Adrenal gland (tissue), 12 donors: ENCODE results near the gene SLC25A44. TPM values are rescaled to one million over a fixed set of nuclear protein-coding genes. Genes with fewer than 3 reads are reported as not detected.

Source experiments
- DNase-seq, 7 donors: peaks; one replicate each; pipeline ENCODE4 v3.0.0-alpha.2; 2019 to 2020
- H3K27ac ChIP-seq, 5 donors: fragments of 200-600 bp; sonication (generic) in 4 of 5; 1 replicate in 3 of 5; 2 replicates in 2 of 5; pipeline versions ENCODE4 v1.5.1 to v1.8.0; 2016 to 2020; ENCODE audit warnings: mild to moderate bottlenecking in 1 of 5
- H3K27me3 ChIP-seq: fragments of 200-600 bp; 2 replicates; pipeline ENCODE4 v1.8.0; 2021
- H3K36me3 ChIP-seq, 2 donors: fragments of 200-600 bp; replicated peaks in 1 of 2; 1 replicate in 1 of 2; 2 replicates in 1 of 2; pipeline versions ENCODE4 v1.5.1 to v1.8.0; 2018 to 2022
- H3K4me1 ChIP-seq, 2 donors: fragments of 200-600 bp; replicated peaks in 1 of 2; 1 replicate in 1 of 2; 2 replicates in 1 of 2; pipeline versions ENCODE4 v1.5.1 to v1.8.0; 2018 to 2021
- H3K4me3 ChIP-seq, 4 donors: fragments of 200-600 bp; sonication (generic) in 3 of 4; one replicate each; pipeline ENCODE4 v1.5.1; 2016 to 2018
- H3K9me3 ChIP-seq, 3 donors: fragments of 200-600 bp; sonication (generic) in 1 of 3; replicated peaks in 1 of 3; 1 replicate in 2 of 3; 2 replicates in 1 of 3; pipeline versions ENCODE4 v1.5.1 to v1.8.0; 2016 to 2021
- CTCF ChIP-seq, 6 experiments: fragments of 450-650 bp in 4 of 6; fragments of 200-600 bp in 2 of 6; sonication (generic) in 1 of 6; IDR thresholded peaks; 1 replicate in 5 of 6; 2 replicates in 1 of 6; pipeline versions ENCODE4 v1.5.1 to v1.8.0; 2016 to 2021; ENCODE audit warnings: antibody characterized with exemption in 6 of 6, mild to moderate bottlenecking in 2 of 6, moderate library complexity in 1 of 6
- POLR2A ChIP-seq, 2 donors: fragments of 450-650 bp; IDR thresholded peaks; one replicate each; pipeline ENCODE4 v1.6.1; 2017; ENCODE audit warnings: antibody characterized with exemption in 2 of 2, mild to moderate bottlenecking in 2 of 2, moderate library complexity in 1 of 2
- WGBS, 4 donors: extraction: QIAGEN DNeasy Blood & Tissue Kit in 2 of 4; methylation state at CpG; one replicate each; pipeline versions ENCODE4 v1.1.5 to v1.1.7; 2013 to 2017; 5-methylcytosine and 5-hydroxymethylcytosine counted together
- intact Hi-C, 2 donors: fragments of 100-400 bp; cut with DNase I; formaldehyde crosslinking; loops; one replicate each; pipeline versions ENCODE4 v1.14.1 to v1.15.0; 2022 to 2023
- polyA plus RNA-seq, 3 donors: library from polyadenylated mRNA; stranded (reverse); fragments of 200-250 nt in 2 of 3; fragments of 350-450 nt in 1 of 3; fragmentation: Illumina TruSeq in 1 of 3; extraction: RNeasy Lipid Tissue Mini Kit (QIAGEN cat#74804) in 1 of 3; gene quantifications; one replicate each; pipeline ENCODE4 v1.2.3, GENCODE V29; 2013 to 2014
- total RNA-seq, 9 donors: library from RNA; depleted of rRNA in 4 of 9; stranded (reverse); fragments of >200 nt in 4 of 9; fragments of 120-200 nt in 1 of 9; fragmentation: NEBNext Ultra II Directional in 1 of 9; extraction: Animal tissue kit (Norgen Biotek cat#: 25700) in 1 of 9; gene quantifications; one replicate each; pipeline versions ENCODE4 v1.1.0 to v1.2.4, GENCODE V29; 2013 to 2023
- donor health status: healthy with polysubstance abuse.
- donor health status: Bipolar disorder and iron deficiency.
- donor health status: DM: yes; HTN: yes; CAD: no.
- donor health status: DM: no; HTN: no; CAD: no.
- donor health status: DM: no; HTN: no; CAD: no.
- donor health status: DM: yes; HTN: yes; CAD: no.

The SLC25A44 gene
- total and polyA plus RNA-seq, 12 donors, result 7.0 to 33.7 (median 16.2) TPM

DNA sequence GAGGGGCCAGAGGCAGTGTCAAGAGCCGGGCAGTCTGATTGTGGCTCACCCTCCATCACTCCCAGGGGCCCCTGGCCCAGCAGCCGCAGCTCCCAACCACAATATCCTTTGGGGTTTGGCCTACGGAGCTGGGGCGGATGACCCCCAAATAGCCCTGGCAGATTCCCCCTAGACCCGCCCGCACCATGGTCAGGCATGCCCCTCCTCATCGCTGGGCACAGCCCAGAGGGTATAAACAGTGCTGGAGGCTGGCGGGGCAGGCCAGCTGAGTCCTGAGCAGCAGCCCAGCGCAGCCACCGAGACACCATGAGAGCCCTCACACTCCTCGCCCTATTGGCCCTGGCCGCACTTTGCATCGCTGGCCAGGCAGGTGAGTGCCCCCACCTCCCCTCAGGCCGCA is 48.0 kb downstream of the SLC25A44 start, which contains the start of gene BGLAP:
BGLAP (plus strand) TSS at position 259 of the 400 bp plus-strand sequence; CDS start at position 307, 48 bp downstream.
- 74 to 88% (median 85%) methylated on average over 3 to 14 of the region's 14 CpGs for WGBS, 4 donors
- H3K4me1 ChIP-seq, result peaks cover 0 to 12% of the 10 kb centered on the region in 2 donors
- H3K27ac ChIP-seq, result no peak within 1 kb of the TSS
- no peak for DNase-seq
- H3K4me3 ChIP-seq, result no peak within 1 kb of the TSS
- no peak for TF ChIP-seq CTCF (IDR thresholded peaks at IDR 0.05)
- TF ChIP-seq POLR2A (IDR thresholded peaks at IDR 0.05), result no peak
- H3K27me3 ChIP-seq, result no peaks in the 10 kb centered on the region
- H3K36me3 ChIP-seq, result peaks cover 0 to 34% of the 10 kb centered on the region in 2 donors
- intact Hi-C loops, result no loop called here
- no peaks in the 10 kb centered on the region for H3K9me3 ChIP-seq

DNA sequence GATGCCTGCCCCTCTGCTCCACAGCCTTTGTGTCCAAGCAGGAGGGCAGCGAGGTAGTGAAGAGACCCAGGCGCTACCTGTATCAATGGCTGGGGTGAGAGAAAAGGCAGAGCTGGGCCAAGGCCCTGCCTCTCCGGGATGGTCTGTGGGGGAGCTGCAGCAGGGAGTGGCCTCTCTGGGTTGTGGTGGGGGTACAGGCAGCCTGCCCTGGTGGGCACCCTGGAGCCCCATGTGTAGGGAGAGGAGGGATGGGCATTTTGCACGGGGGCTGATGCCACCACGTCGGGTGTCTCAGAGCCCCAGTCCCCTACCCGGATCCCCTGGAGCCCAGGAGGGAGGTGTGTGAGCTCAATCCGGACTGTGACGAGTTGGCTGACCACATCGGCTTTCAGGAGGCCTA is 48.8 kb downstream of the SLC25A44 start:
- no peaks in the 10 kb centered on the region for H3K27me3 ChIP-seq
- no peak overlapping the region for H3K27ac ChIP-seq
- TF ChIP-seq CTCF (IDR thresholded peaks at IDR 0.05) (no peak), POLR2A (IDR thresholded peaks at IDR 0.05) (no peak)
- intact Hi-C loops, result no loop called here
- H3K36me3 ChIP-seq, result peaks cover 0 to 26% of the 10 kb centered on the region in 2 donors
- no peak for DNase-seq
- H3K9me3 ChIP-seq, result no peaks in the 10 kb centered on the region
- H3K4me3 ChIP-seq, result no peak overlapping the region
- WGBS, 4 donors, result 77 to 100% (median 86%) methylated on average over 2 to 10 of the region's 10 CpGs
- H3K4me1 ChIP-seq, result peaks cover 0 to 12% of the 10 kb centered on the region in 2 donors

DNA sequence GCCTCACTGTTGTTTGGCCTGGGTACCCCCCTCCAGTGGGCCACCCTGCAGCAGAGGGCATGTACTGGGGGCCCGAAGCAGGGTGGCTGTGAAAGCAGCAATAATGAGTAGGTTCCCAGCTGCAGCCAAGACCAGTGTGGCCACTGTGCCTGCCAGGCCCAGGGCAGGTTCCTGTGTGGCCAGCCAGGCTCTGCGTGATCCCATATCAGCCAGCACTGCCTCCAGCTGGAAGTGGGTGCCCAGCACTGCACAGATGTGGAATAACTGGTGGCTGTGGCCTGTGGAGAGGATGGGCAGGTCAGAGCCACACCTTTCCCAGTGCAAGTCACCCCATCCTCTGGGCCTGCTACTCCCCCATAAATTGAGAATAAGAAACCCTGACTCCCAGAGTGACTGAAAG is 50.2 kb downstream of the SLC25A44 start:
- H3K9me3 ChIP-seq, result no peaks in the 10 kb centered on the region
- no peak overlapping the region for H3K27ac ChIP-seq
- H3K36me3 ChIP-seq, result peaks cover 0 to 13% of the 10 kb centered on the region in 2 donors
- H3K4me3 ChIP-seq, result no peak overlapping the region
- intact Hi-C loops, result no loop called here
- 75 to 100% (median 83%) methylated on average over 1 to 2 of the region's 2 CpGs; no CpG with 5 or more reads in 1 of the 4 donors for WGBS, 4 donors
- DNase-seq, result no peak
- TF ChIP-seq POLR2A (IDR thresholded peaks at IDR 0.05), result no peak
- no peak for TF ChIP-seq CTCF (IDR thresholded peaks at IDR 0.05)
- peaks cover 0 to 12% of the 10 kb centered on the region in 2 donors for H3K4me1 ChIP-seq
- no peaks in the 10 kb centered on the region for H3K27me3 ChIP-seq

GRCh38 chr1:156244712-156245111 is 50.8 kb downstream of the SLC25A44 start:
- intact Hi-C loops, result no loop called here
- no peaks in the 10 kb centered on the region for H3K9me3 ChIP-seq

More at GRCh38 chr1:156244712-156245111, 50.8 kb downstream of the SLC25A44 start:
- peaks cover 0 to 12% of the 10 kb centered on the region in 2 donors for H3K36me3 ChIP-seq
- H3K4me1 ChIP-seq, result peaks cover 0 to 12% of the 10 kb centered on the region in 2 donors
- H3K27ac ChIP-seq, result no peak overlapping the region
- no peak overlapping the region for H3K4me3 ChIP-seq
- WGBS, 4 donors, result 80 to 90% (median 86%) methylated on average over 16 to 17 of the region's 17 CpGs
- TF ChIP-seq CTCF (IDR thresholded peaks at IDR 0.05), result no peak
- no peak for TF ChIP-seq POLR2A (IDR thresholded peaks at IDR 0.05)
- no peaks in the 10 kb centered on the region for H3K27me3 ChIP-seq
- DNase-seq, result no peak
